ENCODE data around the gene PPDPF. TPM values are rescaled to one million over a fixed set of nuclear protein-coding genes. Genes with fewer than 3 reads are reported as not detected.
"Not testable (repeated sequence)": the region's sequence is repeated elsewhere in the genome, so short reads cannot be mapped to it uniquely, and the experiment has no call there.

Gene PPDPF
- total RNA-seq, 2 experiments from 2014 or later, result 292 to 296 TPM

GRCh38 chr20:63479695-63480419 lies 40.7 kb upstream of the PPDPF start:
- H3K27ac Mint-ChIP-seq; DNase-seq; H3K4me3 Mint-ChIP-seq; H3K9me3 Mint-ChIP-seq (ENCODE audit: insufficient read depth); H3K27me3 Mint-ChIP-seq (ENCODE audit: low read depth); H3K36me3 Mint-ChIP-seq (ENCODE audit: low read depth); POLR2A ChIA-PET; CTCF ChIA-PET; H3K4me1 Mint-ChIP-seq (ENCODE audit: low read depth); ATAC-seq: not testable (repeated sequence)

- peaks cover 5% of the 10 kb centered on the region for H3K27me3 Mint-ChIP-seq (ENCODE audit: low read depth)
- no peaks in the 10 kb centered on the region for H3K36me3 Mint-ChIP-seq (ENCODE audit: low read depth)
- H3K4me3 Mint-ChIP-seq, result no peak overlapping the region
- no peak overlapping the region for H3K27ac Mint-ChIP-seq
- H3K4me1 Mint-ChIP-seq (ENCODE audit: low read depth), result no peaks in the 10 kb centered on the region
- ChIA-PET POLR2A (no interaction called here), CTCF (interaction anchor here (2.1 kb wide), 1 partner anchor 15 kb away, joined by 7 read pairs; no protein-coding TSS in a partner anchor)
- DNase-seq, result no peak
- H3K9me3 Mint-ChIP-seq (ENCODE audit: insufficient read depth), result no peaks in the 10 kb centered on the region
- no peak for ATAC-seq
Observed at GRCh38 chr20:63481503-63481902, 39.1 kb upstream of the PPDPF start.

GRCh38 chr20:63482021-63482587 lies 38.5 kb upstream of the PPDPF start:
- ChIA-PET CTCF (interaction anchor here (2.1 kb wide), 1 partner anchor 14 kb away, joined by 7 read pairs; no protein-coding TSS in a partner anchor), POLR2A (no interaction called here)
- H3K27me3 Mint-ChIP-seq (ENCODE audit: low read depth), result peaks cover 5% of the 10 kb centered on the region
- H3K27ac Mint-ChIP-seq, result no peak overlapping the region
- H3K4me1 Mint-ChIP-seq (ENCODE audit: low read depth), result no peaks in the 10 kb centered on the region
- no peak overlapping the region for H3K4me3 Mint-ChIP-seq
- ATAC-seq, result no peak
- H3K9me3 Mint-ChIP-seq (ENCODE audit: insufficient read depth), result no peaks in the 10 kb centered on the region
- H3K36me3 Mint-ChIP-seq (ENCODE audit: low read depth), result no peaks in the 10 kb centered on the region
- no peak for DNase-seq

GRCh38 chr20:63483834-63484233 lies 36.7 kb upstream of the PPDPF start:
- no peak overlapping the region for H3K4me3 Mint-ChIP-seq
- no peak for ATAC-seq
- POLR2A ChIA-PET, result no interaction called here
- no peaks in the 10 kb centered on the region for H3K9me3 Mint-ChIP-seq (ENCODE audit: insufficient read depth)
- no peak for DNase-seq
- CTCF ChIA-PET, result interaction anchor here (1.9 kb wide), 1 partner anchor 13 kb away, joined by 6 read pairs; no protein-coding TSS in a partner anchor
- no peak overlapping the region for H3K27ac Mint-ChIP-seq
- H3K4me1 Mint-ChIP-seq (ENCODE audit: low read depth), result no peaks in the 10 kb centered on the region
- no peaks in the 10 kb centered on the region for H3K36me3 Mint-ChIP-seq (ENCODE audit: low read depth)
- peaks cover 6% of the 10 kb centered on the region for H3K27me3 Mint-ChIP-seq (ENCODE audit: low read depth)

GRCh38 chr20:63484236-63484635 lies 36.3 kb upstream of the PPDPF start:
- H3K36me3 Mint-ChIP-seq (ENCODE audit: low read depth), result no peaks in the 10 kb centered on the region
- H3K27me3 Mint-ChIP-seq (ENCODE audit: low read depth), result peaks cover 10% of the 10 kb centered on the region
- no peaks in the 10 kb centered on the region for H3K4me1 Mint-ChIP-seq (ENCODE audit: low read depth)
- no peak overlapping the region for H3K4me3 Mint-ChIP-seq
- ChIA-PET POLR2A (no interaction called here), CTCF (interaction anchor here (1.9 kb wide), 1 partner anchor 12 kb away, joined by 6 read pairs; no protein-coding TSS in a partner anchor)
- ATAC-seq (no peak), DNase-seq (no peak)
- H3K27ac Mint-ChIP-seq, result no peak overlapping the region
- no peaks in the 10 kb centered on the region for H3K9me3 Mint-ChIP-seq (ENCODE audit: insufficient read depth)

GRCh38 chr20:63484651-63485403 lies 35.7 kb upstream of the PPDPF start:
- POLR2A ChIA-PET, result no interaction called here
- Mint-ChIP-seq H3K36me3 (ENCODE audit: low read depth) (no peaks in the 10 kb centered on the region), H3K27me3 (ENCODE audit: low read depth) (peaks cover 13% of the 10 kb centered on the region), H3K9me3 (ENCODE audit: insufficient read depth) (no peaks in the 10 kb centered on the region), H3K4me1 (ENCODE audit: low read depth) (no peaks in the 10 kb centered on the region), H3K4me3 (no peak overlapping the region), H3K27ac (no peak overlapping the region)
- CTCF ChIA-PET, result interaction anchor here (1.9 kb wide), 1 partner anchor 12 kb away, joined by 6 read pairs; no protein-coding TSS in a partner anchor
- no peak for DNase-seq
- ATAC-seq, result no peak

GRCh38 chr20:63486300-63486855 lies 34.2 kb upstream of the PPDPF start:
- H3K4me3 Mint-ChIP-seq, result no peak overlapping the region
- ATAC-seq (no peak), DNase-seq (no peak)
- no peaks in the 10 kb centered on the region for H3K4me1 Mint-ChIP-seq (ENCODE audit: low read depth)
- H3K9me3 Mint-ChIP-seq (ENCODE audit: insufficient read depth), result no peaks in the 10 kb centered on the region
- CTCF ChIA-PET, result no interaction called here
- POLR2A ChIA-PET, result no interaction called here
- H3K36me3 Mint-ChIP-seq (ENCODE audit: low read depth), result no peaks in the 10 kb centered on the region
- peaks cover 12% of the 10 kb centered on the region for H3K27me3 Mint-ChIP-seq (ENCODE audit: low read depth)
- H3K27ac Mint-ChIP-seq, result no peak overlapping the region

GRCh38 chr20:63487116-63487764 lies 33.3 kb upstream of the PPDPF start:
- no peak overlapping the region for H3K27ac Mint-ChIP-seq
- H3K4me3 Mint-ChIP-seq, result no peak overlapping the region
- no peaks in the 10 kb centered on the region for H3K36me3 Mint-ChIP-seq (ENCODE audit: low read depth)
- H3K9me3 Mint-ChIP-seq (ENCODE audit: insufficient read depth), result no peaks in the 10 kb centered on the region
- peaks cover 10% of the 10 kb centered on the region for H3K27me3 Mint-ChIP-seq (ENCODE audit: low read depth)
- ChIA-PET POLR2A (no interaction called here), CTCF (no interaction called here)
- ATAC-seq (no peak), DNase-seq (no peak)
- H3K4me1 Mint-ChIP-seq (ENCODE audit: low read depth), result no peaks in the 10 kb centered on the region

- Mint-ChIP-seq H3K9me3 (ENCODE audit: insufficient read depth) (no peaks in the 10 kb centered on the region), H3K27ac (no peak overlapping the region), H3K36me3 (ENCODE audit: low read depth) (no peaks in the 10 kb centered on the region), H3K4me3 (no peak overlapping the region), H3K4me1 (ENCODE audit: low read depth) (no peaks in the 10 kb centered on the region), H3K27me3 (ENCODE audit: low read depth) (peaks cover 10% of the 10 kb centered on the region)
- no peak for DNase-seq
- ChIA-PET POLR2A (no interaction called here), CTCF (no interaction called here)
- no peak for ATAC-seq
Observed at GRCh38 chr20:63487781-63488241, 32.8 kb upstream of the PPDPF start.

GRCh38 chr20:63488315-63489251 lies 32.0 kb upstream of the PPDPF start:
- DNase-seq (no peak), ATAC-seq (no peak)
- Mint-ChIP-seq H3K27ac (no peak overlapping the region), H3K4me1 (ENCODE audit: low read depth) (no peaks in the 10 kb centered on the region), H3K9me3 (ENCODE audit: insufficient read depth) (no peaks in the 10 kb centered on the region), H3K4me3 (no peak overlapping the region), H3K36me3 (ENCODE audit: low read depth) (no peaks in the 10 kb centered on the region), H3K27me3 (ENCODE audit: low read depth) (peaks cover 8% of the 10 kb centered on the region)
- CTCF ChIA-PET, result no interaction called here
- POLR2A ChIA-PET, result no interaction called here

- ATAC-seq, result no peak
- no peaks in the 10 kb centered on the region for H3K9me3 Mint-ChIP-seq (ENCODE audit: insufficient read depth)
- POLR2A ChIA-PET, result no interaction called here
Observed at GRCh38 chr20:63490416-63490815, 30.1 kb upstream of the PPDPF start.

More at GRCh38 chr20:63490416-63490815, 30.1 kb upstream of the PPDPF start:
- CTCF ChIA-PET, result no interaction called here
- no peak for DNase-seq
- Mint-ChIP-seq H3K36me3 (ENCODE audit: low read depth) (no peaks in the 10 kb centered on the region), H3K27me3 (ENCODE audit: low read depth) (peaks cover 8% of the 10 kb centered on the region), H3K27ac (no peak overlapping the region), H3K4me3 (no peak overlapping the region), H3K4me1 (ENCODE audit: low read depth) (no peaks in the 10 kb centered on the region)

Data from activated CD8-positive, alpha-beta T cell treated with anti-CD3 and anti-CD28 coated beads, Interleukin-2, amount 10 ng/mL, durations not matched to agents 7 days and 5 days (primary cell).